T-helper 2 cell treated with Interferon-gamma antibody and Interleukin-4, amounts not matched to agents 5 μg/mL and 100 μg/mL, for 36 hours (primary cell): ENCODE results near the gene WDR49.
"Not testable (repeated sequence)": the region's sequence is repeated elsewhere in the genome, so short reads cannot be mapped to it uniquely, and the experiment has no call there.

Source experiments
- DNase-seq: peaks from one replicate; pipeline ENCODE4 v3.0.0; 2021; ENCODE audit warnings: low spot score
- H3K27ac Mint-ChIP-seq: one replicate; pipeline ENCODE4 v1.8.0; 2021; ENCODE audit warnings: mild to moderate bottlenecking, mixed read lengths
- H3K27me3 Mint-ChIP-seq: one replicate; pipeline ENCODE4 v1.8.0; 2021; ENCODE audit warnings: low read depth, mixed read lengths
- H3K36me3 Mint-ChIP-seq: one replicate; pipeline ENCODE4 v1.8.0; 2021; ENCODE audit warnings: low read depth, mixed read lengths
- H3K4me1 Mint-ChIP-seq: one replicate; pipeline ENCODE4 v1.8.0; 2021; ENCODE audit warnings: low read depth, mixed read lengths
- H3K4me3 Mint-ChIP-seq: one replicate; pipeline ENCODE4 v1.8.0; 2022; ENCODE audit warnings: mild to moderate bottlenecking, moderate library complexity, mixed read lengths
- H3K9me3 Mint-ChIP-seq: one replicate; pipeline ENCODE4 v1.8.0; 2021; ENCODE audit warnings: mixed read lengths

WDR49 gene

GRCh38 chr3:167657684-167658225 is 4.0 kb upstream of the WDR49 start:
- Mint-ChIP-seq H3K27ac (no peak overlapping the region), H3K4me3 (no peak overlapping the region), H3K4me1 (no peaks in the 10 kb centered on the region), H3K27me3 (peaks cover 3% of the 10 kb centered on the region), H3K9me3 (no peaks in the 10 kb centered on the region), H3K36me3 (no peaks in the 10 kb centered on the region)
- no peak for DNase-seq

DNA sequence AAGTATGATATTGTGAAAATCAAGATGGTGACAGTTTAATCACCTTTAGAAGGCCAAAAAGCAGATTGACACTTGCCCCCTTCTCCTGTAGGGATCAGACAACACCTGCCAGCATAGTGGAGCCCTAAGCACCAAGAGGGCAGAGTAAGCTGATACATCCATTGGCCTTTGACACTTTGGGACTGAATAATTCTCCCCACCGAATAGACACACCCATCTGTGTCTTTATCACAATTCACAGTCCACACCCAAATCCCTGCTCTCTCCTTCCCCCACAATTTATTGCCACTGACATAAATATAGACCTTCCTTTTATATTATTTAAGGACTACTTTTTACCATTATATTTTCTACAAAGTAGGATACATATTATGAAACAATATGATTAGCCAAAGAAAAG is 3.1 kb upstream of the WDR49 start:
- Mint-ChIP-seq H3K27ac (no peak overlapping the region), H3K27me3 (peaks cover 3% of the 10 kb centered on the region), H3K36me3 (no peaks in the 10 kb centered on the region), H3K9me3 (no peaks in the 10 kb centered on the region), H3K4me1 (no peaks in the 10 kb centered on the region), H3K4me3 (no peak overlapping the region)
- DNase-seq, result no peak

- Mint-ChIP-seq H3K27me3 (no peaks in the 10 kb centered on the region), H3K9me3 (no peaks in the 10 kb centered on the region), H3K4me1 (no peaks in the 10 kb centered on the region), H3K27ac (no peak overlapping the region), H3K4me3 (no peak overlapping the region), H3K36me3 (no peaks in the 10 kb centered on the region)
- no peak for DNase-seq
These were observed 587 bp downstream of the WDR49 start for GRCh38 chr3:167653155-167653554.

- H3K4me3 Mint-ChIP-seq, result no peak overlapping the region
- H3K36me3 Mint-ChIP-seq, result no peaks in the 10 kb centered on the region
- H3K9me3 Mint-ChIP-seq, result no peaks in the 10 kb centered on the region
- no peaks in the 10 kb centered on the region for H3K4me1 Mint-ChIP-seq
- no peaks in the 10 kb centered on the region for H3K27me3 Mint-ChIP-seq
- no peak for DNase-seq
- H3K27ac Mint-ChIP-seq, result no peak overlapping the region
These were observed 1.9 kb downstream of the WDR49 start for GRCh38 chr3:167651826-167652225.

DNA sequence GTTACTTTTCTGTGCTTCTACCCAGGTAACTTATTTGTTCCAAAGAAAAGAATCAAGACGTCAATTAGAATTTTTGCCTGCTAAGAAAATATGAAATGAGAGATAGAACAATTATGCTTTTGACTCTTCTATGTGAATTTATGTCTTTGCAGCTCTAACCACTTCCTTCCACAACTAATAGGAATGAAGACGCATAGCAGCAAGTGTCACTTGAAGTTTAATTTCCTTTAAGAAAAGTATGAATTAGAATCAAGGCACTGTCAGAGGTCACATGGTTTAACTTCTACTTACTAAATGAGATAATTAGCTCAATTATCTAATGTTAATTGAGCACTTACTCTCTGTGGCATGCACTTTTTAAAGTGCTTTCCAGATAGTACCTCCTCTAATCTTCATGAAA is 3.3 kb downstream of the WDR49 start:
- Mint-ChIP-seq H3K36me3 (no peaks in the 10 kb centered on the region), H3K9me3 (no peaks in the 10 kb centered on the region), H3K27ac (no peak overlapping the region), H3K27me3 (no peaks in the 10 kb centered on the region), H3K4me1 (no peaks in the 10 kb centered on the region), H3K4me3 (no peak overlapping the region)
- DNase-seq, result no peak

GRCh38 chr3:167649746-167650145 is 4.0 kb downstream of the WDR49 start:
- no peak overlapping the region for H3K27ac Mint-ChIP-seq

DNA sequence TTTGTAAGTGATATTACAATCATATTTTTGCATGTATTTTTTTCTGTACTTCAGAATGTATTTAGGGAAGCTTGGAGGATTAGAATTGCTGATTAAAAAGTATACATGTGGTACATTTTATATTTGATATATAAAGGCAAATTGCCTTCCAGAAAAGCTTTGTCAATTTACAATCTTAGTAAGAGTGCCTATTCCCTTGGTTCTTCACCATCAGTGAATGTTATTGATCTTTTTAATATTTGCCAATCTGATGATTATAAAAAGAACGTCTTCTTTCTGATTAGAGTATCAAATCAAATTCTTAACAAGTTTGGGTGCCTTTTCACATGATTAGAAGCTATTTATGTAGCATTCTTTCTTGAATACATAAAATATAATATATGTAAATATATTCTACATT is 9.1 kb downstream of the WDR49 start:
- Mint-ChIP-seq H3K4me1 (no peaks in the 10 kb centered on the region), H3K27ac (no peak overlapping the region), H3K4me3 (no peak overlapping the region), H3K27me3 (peaks cover 2% of the 10 kb centered on the region), H3K9me3 (no peaks in the 10 kb centered on the region), H3K36me3 (no peaks in the 10 kb centered on the region)
- no peak for DNase-seq

More at GRCh38 chr3:167649746-167650145, 4.0 kb downstream of the WDR49 start:
- H3K36me3 Mint-ChIP-seq, result no peaks in the 10 kb centered on the region
- no peaks in the 10 kb centered on the region for H3K27me3 Mint-ChIP-seq
- no peaks in the 10 kb centered on the region for H3K4me1 Mint-ChIP-seq
- no peaks in the 10 kb centered on the region for H3K9me3 Mint-ChIP-seq
- no peak for DNase-seq
- H3K4me3 Mint-ChIP-seq, result no peak overlapping the region

- Mint-ChIP-seq H3K27ac (no peak overlapping the region), H3K27me3 (no peaks in the 10 kb centered on the region), H3K36me3 (no peaks in the 10 kb centered on the region), H3K4me1 (no peaks in the 10 kb centered on the region), H3K4me3 (no peak overlapping the region), H3K9me3 (no peaks in the 10 kb centered on the region)
- no peak for DNase-seq
These were observed 22.3 kb downstream of the WDR49 start for GRCh38 chr3:167631471-167631870.

GRCh38 chr3:167626490-167626889 is 27.3 kb downstream of the WDR49 start:
- Mint-ChIP-seq H3K4me3 (no peak overlapping the region), H3K4me1 (no peaks in the 10 kb centered on the region), H3K36me3 (no peaks in the 10 kb centered on the region), H3K9me3 (no peaks in the 10 kb centered on the region), H3K27me3 (no peaks in the 10 kb centered on the region), H3K27ac (no peak overlapping the region)
- DNase-seq, result no peak

- Mint-ChIP-seq H3K27me3 (no peaks in the 10 kb centered on the region), H3K27ac (no peak overlapping the region), H3K36me3 (no peaks in the 10 kb centered on the region), H3K9me3 (no peaks in the 10 kb centered on the region), H3K4me3 (no peak overlapping the region), H3K4me1 (no peaks in the 10 kb centered on the region)
- no peak for DNase-seq
These were observed 38.7 kb downstream of the WDR49 start for GRCh38 chr3:167615030-167615429.

DNA sequence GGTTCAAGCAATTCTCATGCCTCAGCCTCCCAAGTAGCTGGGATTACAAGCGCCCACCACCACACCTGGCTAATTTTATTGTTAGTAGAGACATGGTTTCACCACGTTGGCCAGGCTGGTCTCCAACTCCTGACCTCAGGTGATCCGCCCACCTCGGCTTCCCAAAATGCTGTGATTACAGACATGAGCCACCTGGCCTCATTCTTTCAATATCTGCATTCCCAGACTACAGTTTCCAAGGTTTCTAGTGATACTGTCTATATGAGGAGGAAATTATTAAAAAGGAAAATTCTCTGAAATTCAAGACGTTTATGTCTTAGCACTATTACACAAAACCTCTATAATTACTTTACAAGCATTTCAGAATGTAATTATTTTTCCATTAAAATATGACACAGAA is 39.5 kb downstream of the WDR49 start:
- H3K36me3 Mint-ChIP-seq, H3K9me3 Mint-ChIP-seq, H3K4me1 Mint-ChIP-seq, H3K27ac Mint-ChIP-seq, DNase-seq, H3K4me3 Mint-ChIP-seq, H3K27me3 Mint-ChIP-seq: not testable (repeated sequence)

DNA sequence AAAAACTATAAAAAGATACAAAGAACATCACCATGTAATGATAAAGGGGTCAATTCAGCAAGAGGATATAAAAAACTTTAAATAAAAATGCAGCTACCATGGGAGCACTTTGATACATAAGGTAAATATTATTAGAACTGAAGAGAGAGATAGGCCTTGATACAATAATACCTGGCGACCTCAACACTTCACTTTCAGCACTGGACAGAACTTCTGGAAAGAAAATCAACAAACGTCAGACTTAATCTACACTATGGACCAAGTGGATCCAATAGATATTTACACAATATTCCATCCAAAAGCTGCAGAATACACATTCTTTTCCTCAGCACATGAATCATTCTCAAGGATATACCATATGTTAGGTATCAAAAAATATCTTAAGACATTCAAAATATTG is 42.0 kb downstream of the WDR49 start:
- no peak overlapping the region for H3K4me3 Mint-ChIP-seq
- no peak for DNase-seq
- H3K27ac Mint-ChIP-seq, result no peak overlapping the region
- H3K36me3 Mint-ChIP-seq, result no peaks in the 10 kb centered on the region
- no peaks in the 10 kb centered on the region for H3K9me3 Mint-ChIP-seq
- H3K27me3 Mint-ChIP-seq, result no peaks in the 10 kb centered on the region
- no peaks in the 10 kb centered on the region for H3K4me1 Mint-ChIP-seq

- H3K4me1 Mint-ChIP-seq, result no peaks in the 10 kb centered on the region
- no peak overlapping the region for H3K27ac Mint-ChIP-seq
- H3K36me3 Mint-ChIP-seq, result no peaks in the 10 kb centered on the region
- H3K9me3 Mint-ChIP-seq, result no peaks in the 10 kb centered on the region
- no peaks in the 10 kb centered on the region for H3K27me3 Mint-ChIP-seq
- no peak overlapping the region for H3K4me3 Mint-ChIP-seq
- DNase-seq, result no peak
These were observed 44.6 kb downstream of the WDR49 start for GRCh38 chr3:167609156-167609555.

DNA sequence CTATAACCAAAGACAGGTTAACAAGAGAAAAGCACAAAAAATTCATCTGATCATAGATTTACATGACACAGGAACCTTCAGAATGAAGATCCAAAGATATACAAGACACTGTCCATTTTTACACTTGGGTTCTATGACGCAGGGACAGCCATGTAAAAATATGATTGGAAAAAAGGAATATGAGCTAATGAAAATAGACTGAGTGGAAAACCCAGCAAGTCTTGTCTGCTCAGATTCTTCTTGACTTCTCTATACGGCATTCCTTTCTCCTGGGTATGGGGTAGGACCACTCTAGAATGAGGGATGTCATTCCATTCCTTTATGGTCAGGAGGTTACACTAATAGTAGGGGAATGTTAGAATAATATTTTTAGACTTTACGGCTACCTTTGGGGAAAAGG is 46.9 kb downstream of the WDR49 start:
- H3K9me3 Mint-ChIP-seq, result no peaks in the 10 kb centered on the region
- H3K27me3 Mint-ChIP-seq, result no peaks in the 10 kb centered on the region
- H3K36me3 Mint-ChIP-seq, result no peaks in the 10 kb centered on the region
- no peak overlapping the region for H3K4me3 Mint-ChIP-seq
- no peak overlapping the region for H3K27ac Mint-ChIP-seq
- no peak for DNase-seq
- no peaks in the 10 kb centered on the region for H3K4me1 Mint-ChIP-seq

DNA sequence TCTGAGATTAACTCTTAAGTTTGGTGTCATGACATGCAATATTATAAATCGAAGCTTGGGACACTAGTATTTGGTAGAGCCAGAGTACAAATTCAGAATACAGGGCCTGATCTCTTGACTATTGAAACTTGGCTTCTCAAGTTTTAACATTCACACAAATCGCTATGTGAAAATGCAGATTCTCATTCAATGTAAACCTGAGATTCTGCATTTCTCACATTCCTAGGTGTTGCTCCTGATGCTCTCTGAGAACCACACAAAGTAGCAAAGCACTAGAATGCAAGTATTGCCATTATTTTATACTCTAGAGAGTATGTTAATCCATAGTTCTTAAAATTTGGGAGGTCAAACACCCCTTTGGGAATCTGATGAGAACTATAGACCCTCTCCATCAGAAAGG is 47.9 kb downstream of the WDR49 start:
- DNase-seq, result no peak
- H3K4me1 Mint-ChIP-seq, result no peaks in the 10 kb centered on the region
- H3K36me3 Mint-ChIP-seq, result no peaks in the 10 kb centered on the region
- H3K9me3 Mint-ChIP-seq, result no peaks in the 10 kb centered on the region
- no peaks in the 10 kb centered on the region for H3K27me3 Mint-ChIP-seq
- no peak overlapping the region for H3K27ac Mint-ChIP-seq
- H3K4me3 Mint-ChIP-seq, result no peak overlapping the region
